HEK293 (cell line): ENCODE measurements around the gene PTX4.

Experiments used
- CTCF ChIA-PET: fragments of 350-600 bp; formaldehyde crosslinking; extraction: SDS; loops from one replicate; lab custom pipeline; 2021; ENCODE audit warnings: antibody characterized with exemption; lab: Yijun Ruan, JAX
- POLR2A ChIA-PET: fragments of 300-600 bp; formaldehyde crosslinking; extraction: SDS; loops from one replicate; lab custom pipeline; 2020; ENCODE audit warnings: antibody characterized with exemption, inconsistent platforms; lab: Yijun Ruan, JAX
- H3K27ac ChIP-seq: fragments of 200-500 bp; sonication (Bioruptor generic); 2 replicates; pipeline ENCODE4 v1.5.1; 2014; ENCODE audit warnings: low read depth, low read length, control low read depth, inconsistent platforms; ENCODE audit errors: extremely low read depth
- H3K36me3 ChIP-seq, 2 experiments: fragments of 200-500 bp in 1 of 2; sonication (Bioruptor generic) in 1 of 2; 1 replicate in 1 of 2; 2 replicates in 1 of 2; pipeline ENCODE4 v1.5.1; 2014 to 2017; ENCODE audit warnings: inconsistent platforms in 2 of 2, low read length in 2 of 2; ENCODE audit not compliant: control insufficient read depth in 2 of 2, insufficient read depth in 1 of 2
- H3K4me1 ChIP-seq: fragments of 200-500 bp; sonication (Bioruptor generic); 2 replicates; pipeline ENCODE4 v1.5.1; 2014; ENCODE audit warnings: mild to moderate bottlenecking, low read length, inconsistent platforms; ENCODE audit not compliant: control insufficient read depth, insufficient read depth
- H3K4me3 ChIP-seq: 2 replicates; pipeline ENCODE4 v1.5.1; 2011; ENCODE audit warnings: low read depth, mild to moderate bottlenecking, control low read depth, low read length, moderate library complexity
- H3K9me3 ChIP-seq: fragments of 200-500 bp; sonication (Bioruptor generic); 2 replicates; pipeline ENCODE4 v1.5.1; 2014; ENCODE audit warnings: low read depth, low read length, inconsistent platforms; ENCODE audit not compliant: control insufficient read depth, insufficient read depth
- GLI4 ChIP-seq: fragments of 450-650 bp; formaldehyde crosslinking; IDR thresholded peaks from 2 replicates; pipeline ENCODE4 v1.5.1; 2016; ENCODE audit warnings: missing biosample characterization, missing genetic modification characterization
- KLF10 ChIP-seq: fragments of 450-650 bp; IDR thresholded peaks from 2 replicates; pipeline ENCODE4 v1.5.1; 2018; ENCODE audit warnings: missing biosample characterization, mild to moderate bottlenecking, missing genetic modification characterization
- WT1 ChIP-seq: fragments of 450-650 bp; formaldehyde crosslinking; IDR thresholded peaks from 2 replicates; pipeline ENCODE4 v1.5.1; 2016; ENCODE audit warnings: missing biosample characterization, missing genetic modification characterization
- ZBTB8A ChIP-seq: fragments of 450-650 bp; formaldehyde crosslinking; IDR thresholded peaks from 2 replicates; pipeline ENCODE4 v1.5.1; 2016; ENCODE audit warnings: missing biosample characterization, missing genetic modification characterization
- ZNF133 ChIP-seq: fragments of 450-650 bp; formaldehyde crosslinking; IDR thresholded peaks from 2 replicates; pipeline ENCODE4 v1.5.1; 2016; ENCODE audit warnings: missing biosample characterization, missing genetic modification characterization
- ZNF248 ChIP-seq: fragments of 450-650 bp; formaldehyde crosslinking; IDR thresholded peaks from 2 replicates; pipeline ENCODE4 v1.5.1; 2017; ENCODE audit warnings: missing biosample characterization, missing genetic modification characterization
- ZNF423 ChIP-seq: fragments of 450-650 bp; formaldehyde crosslinking; IDR thresholded peaks from 2 replicates; pipeline ENCODE4 v1.5.1; 2016; ENCODE audit warnings: missing biosample characterization, missing genetic modification characterization
- ZSCAN23 ChIP-seq: fragments of 450-650 bp; formaldehyde crosslinking; IDR thresholded peaks from 2 replicates; pipeline ENCODE4 v1.5.1; 2016; ENCODE audit warnings: missing biosample characterization, missing genetic modification characterization
- TF ChIP-seq, protein P1 (sequence below): fragments of 450-650 bp; formaldehyde crosslinking; IDR thresholded peaks from 2 replicates; pipeline ENCODE4 v1.5.1; 2017; ENCODE audit warnings: missing biosample characterization, missing genetic modification characterization
- TF ChIP-seq, protein P2 (sequence below): fragments of 450-650 bp; formaldehyde crosslinking; optimal IDR thresholded peaks from 2 replicates; pipeline ENCODE3; 2016; ENCODE audit warnings: missing biosample characterization, mild to moderate bottlenecking, missing genetic modification characterization
- TF ChIP-seq, protein P3 (sequence below): fragments of 450-650 bp; formaldehyde crosslinking; IDR thresholded peaks from 2 replicates; pipeline ENCODE4 v1.5.1; 2017; ENCODE audit warnings: missing biosample characterization, missing genetic modification characterization
- TF ChIP-seq, protein P4 (sequence below): fragments of 450-650 bp; formaldehyde crosslinking; IDR thresholded peaks from 2 replicates; pipeline ENCODE4 v1.5.1; 2016; ENCODE audit warnings: missing biosample characterization, missing genetic modification characterization
- TF ChIP-seq, protein P5 (sequence below): fragments of 450-650 bp; formaldehyde crosslinking; IDR thresholded peaks from 2 replicates; pipeline ENCODE4 v1.5.1; 2016; ENCODE audit warnings: missing biosample characterization, missing genetic modification characterization, low read depth
- TF ChIP-seq, protein P6 (sequence below): fragments of 450-650 bp; formaldehyde crosslinking; IDR thresholded peaks from 2 replicates; pipeline ENCODE4 v1.5.1; 2017; ENCODE audit warnings: missing biosample characterization, mild to moderate bottlenecking, missing genetic modification characterization, moderate library complexity
- TF ChIP-seq, protein P7 (sequence below): fragments of 450-650 bp; formaldehyde crosslinking; IDR thresholded peaks from 2 replicates; pipeline ENCODE4 v1.5.1; 2017; ENCODE audit warnings: missing biosample characterization, missing genetic modification characterization

Gene PTX4

DNA sequence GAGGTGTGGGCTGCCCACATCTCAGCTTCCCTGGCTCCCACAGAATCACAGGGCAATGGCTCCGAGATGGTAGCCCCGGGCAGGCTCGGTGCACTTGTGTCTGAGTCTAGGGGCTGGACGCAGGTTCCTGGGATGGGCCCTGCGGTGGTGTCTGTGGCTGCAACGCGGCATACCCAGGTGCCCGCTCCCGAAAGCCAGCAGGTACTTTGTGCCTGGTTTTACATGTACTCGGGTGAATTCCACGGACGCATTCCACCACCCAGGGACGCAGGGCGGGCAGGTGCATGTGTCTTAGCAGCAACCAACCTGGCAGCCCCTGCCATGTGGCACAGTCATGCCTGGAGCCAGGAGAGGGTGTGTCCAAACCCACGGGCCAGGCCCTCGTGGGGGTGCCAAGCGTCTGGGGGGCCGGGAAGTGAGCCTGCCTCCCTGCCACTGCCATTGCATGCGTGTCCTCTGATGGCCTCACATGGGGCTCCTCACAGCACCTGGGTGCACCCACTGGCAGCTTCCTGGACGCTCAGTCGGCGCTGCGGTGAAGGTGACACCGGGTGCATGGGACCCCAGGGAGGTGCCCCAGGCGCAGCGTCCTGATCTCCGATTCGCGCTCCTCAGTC lies 40.3 kb upstream of the PTX4 start:
- POLR2A ChIA-PET = no interaction called here
- H3K27ac ChIP-seq = no peak overlapping the region

More for the DNA sequence above, 40.3 kb upstream of the PTX4 start:
- CTCF ChIA-PET = no interaction called here
- no peaks in the 10 kb centered on the region for H3K36me3 ChIP-seq
- no peaks in the 10 kb centered on the region for H3K9me3 ChIP-seq
- no peaks in the 10 kb centered on the region for H3K4me1 ChIP-seq
- TF ChIP-seq, protein P1, sequence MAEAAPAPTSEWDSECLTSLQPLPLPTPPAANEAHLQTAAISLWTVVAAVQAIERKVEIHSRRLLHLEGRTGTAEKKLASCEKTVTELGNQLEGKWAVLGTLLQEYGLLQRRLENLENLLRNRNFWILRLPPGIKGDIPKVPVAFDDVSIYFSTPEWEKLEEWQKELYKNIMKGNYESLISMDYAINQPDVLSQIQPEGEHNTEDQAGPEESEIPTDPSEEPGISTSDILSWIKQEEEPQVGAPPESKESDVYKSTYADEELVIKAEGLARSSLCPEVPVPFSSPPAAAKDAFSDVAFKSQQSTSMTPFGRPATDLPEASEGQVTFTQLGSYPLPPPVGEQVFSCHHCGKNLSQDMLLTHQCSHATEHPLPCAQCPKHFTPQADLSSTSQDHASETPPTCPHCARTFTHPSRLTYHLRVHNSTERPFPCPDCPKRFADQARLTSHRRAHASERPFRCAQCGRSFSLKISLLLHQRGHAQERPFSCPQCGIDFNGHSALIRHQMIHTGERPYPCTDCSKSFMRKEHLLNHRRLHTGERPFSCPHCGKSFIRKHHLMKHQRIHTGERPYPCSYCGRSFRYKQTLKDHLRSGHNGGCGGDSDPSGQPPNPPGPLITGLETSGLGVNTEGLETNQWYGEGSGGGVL (tag by site-specific recombination) = no peak
- TF ChIP-seq, protein P2, sequence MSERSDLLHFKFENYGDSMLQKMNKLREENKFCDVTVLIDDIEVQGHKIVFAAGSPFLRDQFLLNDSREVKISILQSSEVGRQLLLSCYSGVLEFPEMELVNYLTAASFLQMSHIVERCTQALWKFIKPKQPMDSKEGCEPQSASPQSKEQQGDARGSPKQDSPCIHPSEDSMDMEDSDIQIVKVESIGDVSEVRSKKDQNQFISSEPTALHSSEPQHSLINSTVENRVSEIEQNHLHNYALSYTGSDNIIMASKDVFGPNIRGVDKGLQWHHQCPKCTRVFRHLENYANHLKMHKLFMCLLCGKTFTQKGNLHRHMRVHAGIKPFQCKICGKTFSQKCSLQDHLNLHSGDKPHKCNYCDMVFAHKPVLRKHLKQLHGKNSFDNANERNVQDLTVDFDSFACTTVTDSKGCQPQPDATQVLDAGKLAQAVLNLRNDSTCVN (tag by site-specific recombination) = no peak
- TF ChIP-seq ZNF133 (tag by site-specific recombination) = no peak
- no peak for TF ChIP-seq GLI4
- TF ChIP-seq, protein P3, sequence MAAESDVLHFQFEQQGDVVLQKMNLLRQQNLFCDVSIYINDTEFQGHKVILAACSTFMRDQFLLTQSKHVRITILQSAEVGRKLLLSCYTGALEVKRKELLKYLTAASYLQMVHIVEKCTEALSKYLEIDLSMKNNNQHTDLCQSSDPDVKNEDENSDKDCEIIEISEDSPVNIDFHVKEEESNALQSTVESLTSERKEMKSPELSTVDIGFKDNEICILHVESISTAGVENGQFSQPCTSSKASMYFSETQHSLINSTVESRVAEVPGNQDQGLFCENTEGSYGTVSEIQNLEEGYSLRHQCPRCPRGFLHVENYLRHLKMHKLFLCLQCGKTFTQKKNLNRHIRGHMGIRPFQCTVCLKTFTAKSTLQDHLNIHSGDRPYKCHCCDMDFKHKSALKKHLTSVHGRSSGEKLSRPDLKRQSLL (tag by site-specific recombination) = no peak
- no peak for TF ChIP-seq ZSCAN23 (tag by site-specific recombination)
- no peak for TF ChIP-seq ZNF423 (tag by site-specific recombination)
- TF ChIP-seq, protein P4, sequence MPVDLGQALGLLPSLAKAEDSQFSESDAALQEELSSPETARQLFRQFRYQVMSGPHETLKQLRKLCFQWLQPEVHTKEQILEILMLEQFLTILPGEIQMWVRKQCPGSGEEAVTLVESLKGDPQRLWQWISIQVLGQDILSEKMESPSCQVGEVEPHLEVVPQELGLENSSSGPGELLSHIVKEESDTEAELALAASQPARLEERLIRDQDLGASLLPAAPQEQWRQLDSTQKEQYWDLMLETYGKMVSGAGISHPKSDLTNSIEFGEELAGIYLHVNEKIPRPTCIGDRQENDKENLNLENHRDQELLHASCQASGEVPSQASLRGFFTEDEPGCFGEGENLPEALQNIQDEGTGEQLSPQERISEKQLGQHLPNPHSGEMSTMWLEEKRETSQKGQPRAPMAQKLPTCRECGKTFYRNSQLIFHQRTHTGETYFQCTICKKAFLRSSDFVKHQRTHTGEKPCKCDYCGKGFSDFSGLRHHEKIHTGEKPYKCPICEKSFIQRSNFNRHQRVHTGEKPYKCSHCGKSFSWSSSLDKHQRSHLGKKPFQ (tag by site-specific recombination) = no peak
- TF ChIP-seq ZBTB8A = no peak
- TF ChIP-seq, protein P5, sequence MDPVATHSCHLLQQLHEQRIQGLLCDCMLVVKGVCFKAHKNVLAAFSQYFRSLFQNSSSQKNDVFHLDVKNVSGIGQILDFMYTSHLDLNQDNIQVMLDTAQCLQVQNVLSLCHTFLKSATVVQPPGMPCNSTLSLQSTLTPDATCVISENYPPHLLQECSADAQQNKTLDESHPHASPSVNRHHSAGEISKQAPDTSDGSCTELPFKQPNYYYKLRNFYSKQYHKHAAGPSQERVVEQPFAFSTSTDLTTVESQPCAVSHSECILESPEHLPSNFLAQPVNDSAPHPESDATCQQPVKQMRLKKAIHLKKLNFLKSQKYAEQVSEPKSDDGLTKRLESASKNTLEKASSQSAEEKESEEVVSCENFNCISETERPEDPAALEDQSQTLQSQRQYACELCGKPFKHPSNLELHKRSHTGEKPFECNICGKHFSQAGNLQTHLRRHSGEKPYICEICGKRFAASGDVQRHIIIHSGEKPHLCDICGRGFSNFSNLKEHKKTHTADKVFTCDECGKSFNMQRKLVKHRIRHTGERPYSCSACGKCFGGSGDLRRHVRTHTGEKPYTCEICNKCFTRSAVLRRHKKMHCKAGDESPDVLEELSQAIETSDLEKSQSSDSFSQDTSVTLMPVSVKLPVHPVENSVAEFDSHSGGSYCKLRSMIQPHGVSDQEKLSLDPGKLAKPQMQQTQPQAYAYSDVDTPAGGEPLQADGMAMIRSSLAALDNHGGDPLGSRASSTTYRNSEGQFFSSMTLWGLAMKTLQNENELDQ = no peak
- no peak for TF ChIP-seq WT1 (tag by site-specific recombination)
- TF ChIP-seq, protein P6, sequence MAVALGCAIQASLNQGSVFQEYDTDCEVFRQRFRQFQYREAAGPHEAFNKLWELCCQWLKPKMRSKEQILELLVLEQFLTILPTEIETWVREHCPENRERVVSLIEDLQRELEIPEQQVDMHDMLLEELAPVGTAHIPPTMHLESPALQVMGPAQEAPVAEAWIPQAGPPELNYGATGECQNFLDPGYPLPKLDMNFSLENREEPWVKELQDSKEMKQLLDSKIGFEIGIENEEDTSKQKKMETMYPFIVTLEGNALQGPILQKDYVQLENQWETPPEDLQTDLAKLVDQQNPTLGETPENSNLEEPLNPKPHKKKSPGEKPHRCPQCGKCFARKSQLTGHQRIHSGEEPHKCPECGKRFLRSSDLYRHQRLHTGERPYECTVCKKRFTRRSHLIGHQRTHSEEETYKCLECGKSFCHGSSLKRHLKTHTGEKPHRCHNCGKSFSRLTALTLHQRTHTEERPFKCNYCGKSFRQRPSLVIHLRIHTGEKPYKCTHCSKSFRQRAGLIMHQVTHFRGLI = no peak
- TF ChIP-seq ZNF248 = no peak
- TF ChIP-seq, protein P7, sequence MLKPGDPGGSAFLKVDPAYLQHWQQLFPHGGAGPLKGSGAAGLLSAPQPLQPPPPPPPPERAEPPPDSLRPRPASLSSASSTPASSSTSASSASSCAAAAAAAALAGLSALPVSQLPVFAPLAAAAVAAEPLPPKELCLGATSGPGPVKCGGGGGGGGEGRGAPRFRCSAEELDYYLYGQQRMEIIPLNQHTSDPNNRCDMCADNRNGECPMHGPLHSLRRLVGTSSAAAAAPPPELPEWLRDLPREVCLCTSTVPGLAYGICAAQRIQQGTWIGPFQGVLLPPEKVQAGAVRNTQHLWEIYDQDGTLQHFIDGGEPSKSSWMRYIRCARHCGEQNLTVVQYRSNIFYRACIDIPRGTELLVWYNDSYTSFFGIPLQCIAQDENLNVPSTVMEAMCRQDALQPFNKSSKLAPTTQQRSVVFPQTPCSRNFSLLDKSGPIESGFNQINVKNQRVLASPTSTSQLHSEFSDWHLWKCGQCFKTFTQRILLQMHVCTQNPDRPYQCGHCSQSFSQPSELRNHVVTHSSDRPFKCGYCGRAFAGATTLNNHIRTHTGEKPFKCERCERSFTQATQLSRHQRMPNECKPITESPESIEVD (tag by site-specific recombination) = no peak
- no peak for TF ChIP-seq KLF10
- no peak overlapping the region for H3K4me3 ChIP-seq
